Stimulated activated CD4-positive, alpha-beta T cell treated with anti-CD3 and anti-CD28 coated beads, Interleukin-4, amount 100 ng/mL, for 1 hour (primary cell): ENCODE data around the gene ELSPBP1.
"Not testable (repeated sequence)": the region's sequence is repeated elsewhere in the genome, so short reads cannot be mapped to it uniquely, and the experiment has no call there.

Experiments
- DNase-seq: peaks from one replicate; pipeline ENCODE4 v3.0.0-alpha.2; 2020

ELSPBP1 gene

DNA sequence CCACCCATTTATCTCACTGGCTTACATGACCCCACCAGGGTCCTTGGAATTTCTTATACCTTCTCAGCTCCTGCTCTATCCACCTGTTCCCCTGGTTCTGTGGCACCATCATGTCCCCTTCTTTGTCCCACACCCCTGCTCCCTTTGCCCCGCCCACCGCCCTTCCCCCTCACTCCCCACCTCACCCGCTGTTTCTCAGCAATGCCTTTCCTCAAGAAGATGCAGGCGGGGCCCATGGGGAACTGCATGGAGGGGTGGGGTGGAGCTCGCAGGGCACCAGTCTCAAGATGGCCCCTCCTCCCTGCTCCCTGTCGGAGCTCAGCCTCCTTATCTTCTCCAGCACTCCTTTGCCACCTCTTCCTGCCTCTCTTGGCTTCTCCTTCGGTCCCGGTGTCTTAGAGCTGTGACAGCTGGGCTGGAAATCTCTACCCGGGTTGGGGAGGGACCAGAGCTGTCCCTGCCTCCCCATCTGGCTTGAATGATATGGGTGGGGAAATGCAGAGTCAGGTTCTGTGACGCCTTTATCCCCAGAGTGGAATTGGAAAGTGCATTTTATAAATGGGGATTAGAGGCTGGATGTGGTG lies 49.3 kb downstream of the ELSPBP1 start, which contains the start of gene CABP5:
TSS of gene CABP5 (minus strand) at position 405 of the 584 bp plus-strand sequence. CDS start at position 248, 157 bp downstream.
- DNase-seq = no peak

DNA sequence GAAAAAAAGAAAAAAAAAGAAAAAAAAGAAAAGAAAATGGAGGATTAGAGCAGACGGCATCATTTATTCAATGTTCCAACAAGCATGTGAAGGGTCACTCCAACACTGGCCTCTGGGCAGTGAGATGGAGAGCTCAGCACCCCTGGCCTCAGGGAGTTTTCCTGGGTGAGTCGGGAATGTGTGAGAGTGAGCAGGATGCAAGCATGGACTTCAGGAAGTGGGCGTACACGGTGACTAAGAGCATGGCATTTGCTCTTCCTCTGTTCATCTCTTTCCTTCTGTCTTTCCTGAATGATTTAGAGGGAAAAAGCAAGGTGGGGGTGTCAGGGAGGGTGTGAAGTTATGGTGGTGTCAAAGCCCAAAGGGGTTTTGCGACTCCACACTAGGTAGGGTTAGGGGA lies 50.1 kb downstream of the ELSPBP1 start:
- DNase-seq = no peak

DNA sequence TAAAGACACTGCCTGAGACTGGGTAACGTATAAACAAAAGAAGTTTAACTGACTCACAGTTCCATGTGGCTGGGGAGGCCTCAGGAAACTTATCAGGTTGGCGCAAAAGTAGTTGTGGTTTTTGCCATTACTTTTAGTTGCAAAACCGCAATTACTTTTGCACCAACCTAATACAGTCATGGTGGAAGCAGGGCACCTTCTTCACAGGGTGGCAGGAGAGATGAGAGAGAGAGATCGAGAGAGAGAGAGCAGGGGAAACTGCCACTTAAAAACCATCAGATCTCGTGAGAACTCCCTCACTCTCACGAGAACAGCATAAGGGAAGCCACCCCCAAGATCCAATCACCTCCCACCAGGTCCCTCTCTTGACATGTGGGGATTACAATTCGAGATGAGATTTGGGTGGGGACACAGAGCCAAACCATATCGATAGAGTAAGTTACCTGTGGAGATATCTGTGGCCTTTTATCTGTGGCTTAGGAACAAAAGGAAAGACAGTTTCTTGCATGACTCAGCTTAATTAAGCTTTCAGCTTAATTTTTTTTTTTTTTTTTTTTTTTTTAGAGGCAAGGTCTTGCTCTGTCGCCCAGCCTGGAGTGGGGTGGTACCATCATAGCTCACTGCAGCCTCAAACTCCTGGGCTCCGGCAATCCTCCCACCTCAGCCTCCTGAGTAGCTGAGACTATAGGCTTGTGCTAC lies 57.1 kb downstream of the ELSPBP1 start:
- DNase-seq = no peak

DNA sequence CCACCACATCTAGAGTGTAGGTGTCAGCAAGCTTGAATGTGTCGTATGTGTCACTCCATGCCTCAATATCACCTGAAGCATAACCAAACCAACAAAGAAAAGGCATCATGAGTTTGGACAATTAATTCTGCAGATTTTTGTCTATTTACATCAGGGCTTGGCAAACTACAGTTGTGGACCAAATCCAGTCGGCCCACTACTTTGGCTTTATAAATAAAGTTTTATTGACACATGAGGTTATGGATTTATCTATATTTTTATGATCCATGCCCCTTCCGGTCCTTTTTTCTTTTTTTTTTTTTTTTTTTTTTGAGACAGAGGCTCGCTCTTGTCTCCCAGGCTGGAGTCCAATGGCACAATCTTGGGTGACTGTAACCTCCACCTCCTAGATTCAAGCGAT lies 58.6 kb downstream of the ELSPBP1 start:
- DNase-seq = no peak

DNA sequence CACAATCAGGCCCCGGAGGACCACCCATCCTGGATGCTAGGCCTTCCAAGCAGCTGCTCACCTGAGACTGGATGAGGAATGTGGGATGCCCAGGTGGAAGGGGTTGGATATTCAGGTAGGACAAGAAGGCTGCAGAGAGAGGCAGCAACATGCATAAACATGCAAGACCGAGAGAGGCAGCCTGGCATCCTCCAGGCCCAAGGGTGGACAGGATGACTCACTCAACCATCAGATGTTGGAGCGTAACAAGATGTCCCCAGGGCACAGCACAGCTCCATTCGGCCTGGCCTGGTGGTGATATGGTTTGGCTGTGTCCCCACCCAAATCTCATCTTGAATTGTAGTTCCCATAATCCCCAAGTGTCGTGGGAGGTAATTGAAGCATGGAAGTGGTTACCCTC lies 59.4 kb downstream of the ELSPBP1 start:
- no peak for DNase-seq

DNA sequence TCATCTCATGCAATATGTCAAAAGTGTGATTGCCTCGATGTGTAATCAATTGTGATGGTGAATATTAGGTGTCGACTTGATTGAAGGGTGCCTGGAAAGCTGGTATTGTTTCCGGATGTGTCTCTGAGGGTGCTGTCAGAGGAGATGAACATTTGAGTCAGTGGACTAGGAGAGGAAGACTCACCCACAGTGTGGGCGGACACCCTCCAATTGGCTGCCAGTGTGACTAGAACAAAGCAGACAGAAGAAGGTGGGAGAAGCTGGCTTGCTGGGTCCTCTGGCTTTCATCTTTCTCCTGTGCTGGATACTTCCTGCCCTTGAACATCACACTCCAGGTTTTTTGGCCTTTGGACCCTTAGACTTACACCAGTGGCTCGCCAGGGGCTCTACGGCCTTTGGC lies 64.9 kb downstream of the ELSPBP1 start:
- no peak for DNase-seq

DNA sequence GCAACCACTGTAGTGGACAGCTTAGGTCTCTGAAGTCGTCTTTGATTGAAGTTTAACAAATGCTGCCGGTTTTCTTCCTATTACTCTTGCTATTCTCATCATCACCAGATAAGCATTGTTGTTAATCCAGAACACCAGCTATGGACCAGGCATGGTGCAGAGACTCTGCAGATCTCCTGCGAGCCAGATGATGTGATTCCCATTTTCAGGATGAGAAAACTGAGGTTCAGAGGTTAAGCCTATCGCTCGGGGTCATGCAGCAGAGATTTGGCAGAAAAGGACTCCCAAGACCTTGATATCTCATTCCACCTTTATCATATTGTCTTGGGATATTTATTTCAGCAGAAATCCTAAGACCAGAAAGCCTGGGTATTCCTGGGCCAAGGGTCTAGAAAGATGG lies 65.9 kb downstream of the ELSPBP1 start:
- DNase-seq = no peak

DNA sequence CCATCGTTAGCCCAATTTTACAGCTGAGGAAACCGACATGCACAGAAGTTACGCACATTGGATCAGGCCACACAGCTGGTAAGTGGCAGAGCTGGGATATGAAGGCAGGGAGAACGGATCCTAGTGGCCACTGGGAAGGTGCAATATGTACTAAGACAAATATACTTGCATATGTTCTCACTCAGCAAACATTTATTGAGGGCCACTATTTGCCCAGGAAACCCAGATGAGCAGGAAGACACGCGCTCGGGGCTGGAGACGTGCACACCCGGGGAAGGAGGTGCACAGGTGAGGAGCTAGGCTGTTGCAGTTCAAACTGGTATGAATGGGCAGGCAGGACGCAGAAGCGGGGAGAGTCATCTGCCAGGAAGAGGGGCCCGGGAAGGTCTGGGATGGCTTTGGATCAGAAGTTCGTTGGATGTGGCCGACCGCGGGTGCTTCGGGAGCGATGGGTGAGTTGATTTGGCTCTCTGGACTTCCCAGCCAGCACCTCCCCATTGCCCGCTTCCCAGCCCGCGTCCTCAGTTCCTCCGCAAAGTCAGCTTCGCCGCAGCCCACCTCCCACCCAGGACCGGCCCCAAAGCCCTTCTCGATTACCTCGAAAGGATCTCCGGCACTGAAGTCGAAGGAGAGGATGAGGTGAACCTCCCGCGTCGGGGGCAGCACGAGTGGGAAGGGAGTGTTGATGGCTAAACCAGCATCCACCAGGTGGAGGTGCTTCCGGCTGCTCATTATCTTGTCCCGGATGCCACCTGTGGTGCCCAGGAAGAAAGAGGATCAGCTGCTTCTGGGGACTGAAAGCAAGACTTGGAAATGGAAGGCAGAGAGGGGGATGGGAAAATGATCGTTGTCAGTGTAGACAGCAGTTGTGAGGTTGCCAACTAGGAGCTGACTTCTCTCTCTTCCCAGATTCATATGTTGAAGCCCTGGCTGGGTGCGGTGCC lies 67.2 kb downstream of the ELSPBP1 start:
- DNase-seq = no peak

DNA sequence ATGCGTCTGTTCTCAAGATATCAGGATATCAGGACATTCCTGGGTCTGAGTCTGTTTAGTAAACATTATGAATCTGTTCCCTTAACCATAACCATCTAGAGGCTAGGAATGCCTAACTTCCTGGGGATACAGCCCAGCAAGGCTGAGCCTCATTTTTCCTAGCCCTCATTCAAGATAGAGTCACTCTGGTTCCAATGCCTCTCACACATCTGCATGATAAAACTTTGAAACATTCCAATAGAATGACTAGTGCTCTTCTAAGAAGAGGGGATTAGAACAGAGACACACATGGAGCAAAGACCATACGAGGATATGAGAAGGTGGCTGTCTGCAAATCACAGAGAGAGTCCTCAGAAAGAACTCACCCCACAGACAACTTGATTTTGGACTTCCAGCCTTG lies 70.1 kb downstream of the ELSPBP1 start:
- DNase-seq = no peak

DNA sequence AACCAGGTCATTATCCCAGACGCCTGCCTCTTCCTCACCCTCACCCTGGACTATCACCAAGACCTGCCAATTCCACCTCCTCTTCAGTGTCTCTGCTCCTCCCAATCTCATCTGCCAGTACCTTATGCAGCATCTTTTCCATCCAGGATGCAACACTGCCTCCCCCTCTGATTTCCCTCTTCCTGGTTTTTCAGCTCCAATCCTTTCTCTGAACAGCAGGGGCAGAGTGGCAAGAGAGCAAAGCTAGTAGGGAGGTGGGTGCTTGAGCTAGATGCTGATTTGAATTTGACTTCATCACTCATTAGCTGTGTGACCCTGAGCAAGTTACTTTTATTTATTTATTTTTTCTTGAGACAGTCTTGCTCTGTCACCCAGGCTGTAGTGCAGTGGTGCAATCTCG lies 75.0 kb downstream of the ELSPBP1 start:
- DNase-seq = no peak

DNA sequence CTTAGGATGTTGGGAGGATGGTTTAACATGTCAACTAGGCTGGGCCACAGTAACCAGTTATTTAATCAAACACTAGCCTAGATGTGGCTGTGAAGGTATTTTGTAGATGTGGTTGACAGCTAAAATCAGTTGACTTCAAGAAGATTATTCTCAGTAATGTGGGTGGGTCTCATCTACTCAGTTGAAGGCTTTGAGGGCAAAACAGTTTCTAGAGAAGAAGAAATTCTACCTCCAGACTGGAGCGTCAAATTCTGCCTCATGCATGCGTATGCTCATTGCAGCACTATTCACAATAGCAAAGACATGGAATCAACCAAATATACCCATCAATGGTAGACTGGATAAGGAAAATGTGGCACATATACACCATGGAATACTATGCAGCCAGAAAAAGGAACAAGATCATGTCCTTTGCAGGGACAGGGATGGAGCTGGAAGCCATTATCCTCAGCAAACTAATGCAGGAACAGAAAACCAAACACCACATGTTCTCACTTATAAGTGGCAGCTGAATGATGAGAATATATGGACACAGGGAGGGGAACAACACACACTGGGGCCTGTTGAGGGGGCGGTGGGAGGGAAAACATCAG lies 75.8 kb downstream of the ELSPBP1 start:
- not testable (repeated sequence) for DNase-seq
